GM21619 (cell line): ENCODE data around the gene TMEM131.

Experiments
- ATAC-seq: cut with Tn5 transposase; IDR thresholded peaks from one replicate; pipeline ENCODE4 v1.9.1; 2021; ENCODE audit not compliant: unreplicated experiment

The TMEM131 gene

DNA sequence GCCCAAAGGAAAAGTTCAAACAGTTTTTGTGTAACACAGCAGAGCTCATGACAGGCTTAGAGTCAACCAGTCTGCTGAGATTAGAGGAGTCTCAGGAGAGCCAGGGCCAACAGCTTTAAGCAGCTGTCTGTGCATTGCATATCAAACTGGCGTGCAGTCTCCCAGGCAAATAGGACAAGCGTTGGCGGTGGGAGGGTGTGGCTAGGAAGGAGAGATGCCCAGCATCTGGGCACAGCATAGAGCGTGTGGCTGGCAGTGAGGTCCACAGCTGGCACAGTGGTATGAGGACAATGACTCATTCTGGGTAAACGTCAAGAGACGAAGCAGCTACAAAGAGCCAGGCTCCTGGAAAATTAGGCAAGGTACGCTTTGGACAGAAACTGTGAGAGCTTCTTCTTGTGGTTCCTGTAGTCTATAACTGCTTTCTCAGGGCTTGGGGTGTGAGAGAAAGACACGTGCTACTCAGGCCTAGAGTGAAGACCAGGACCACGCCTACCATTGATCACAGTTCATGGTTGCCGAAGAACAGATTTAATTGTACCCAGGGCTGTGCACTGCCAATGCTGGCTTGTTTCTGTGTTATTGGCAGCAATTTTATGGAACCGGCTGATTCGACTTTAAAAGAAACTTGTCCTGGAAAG is 267.5 kb downstream of the TMEM131 start:
- ATAC-seq = no peak

DNA sequence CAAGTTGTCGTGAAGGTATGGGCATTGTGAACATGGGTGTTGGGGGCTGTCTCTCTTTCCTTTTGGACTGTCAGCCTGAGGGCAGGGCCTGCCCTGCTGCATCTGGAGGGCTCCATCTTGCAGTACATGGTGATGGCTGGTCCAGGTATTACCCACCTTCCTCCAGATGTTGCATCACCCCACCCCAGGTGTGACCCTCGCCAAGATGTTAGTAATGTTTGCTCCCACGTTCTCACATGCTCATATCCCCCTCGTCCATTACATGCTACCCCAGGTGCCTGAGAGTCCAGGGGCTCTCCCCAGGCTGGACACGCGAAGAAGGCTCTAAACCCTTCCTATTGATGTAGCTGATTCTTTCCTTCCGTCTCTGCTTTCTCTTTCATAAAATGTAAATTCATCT is 268.5 kb downstream of the TMEM131 start:
- no peak for ATAC-seq

DNA sequence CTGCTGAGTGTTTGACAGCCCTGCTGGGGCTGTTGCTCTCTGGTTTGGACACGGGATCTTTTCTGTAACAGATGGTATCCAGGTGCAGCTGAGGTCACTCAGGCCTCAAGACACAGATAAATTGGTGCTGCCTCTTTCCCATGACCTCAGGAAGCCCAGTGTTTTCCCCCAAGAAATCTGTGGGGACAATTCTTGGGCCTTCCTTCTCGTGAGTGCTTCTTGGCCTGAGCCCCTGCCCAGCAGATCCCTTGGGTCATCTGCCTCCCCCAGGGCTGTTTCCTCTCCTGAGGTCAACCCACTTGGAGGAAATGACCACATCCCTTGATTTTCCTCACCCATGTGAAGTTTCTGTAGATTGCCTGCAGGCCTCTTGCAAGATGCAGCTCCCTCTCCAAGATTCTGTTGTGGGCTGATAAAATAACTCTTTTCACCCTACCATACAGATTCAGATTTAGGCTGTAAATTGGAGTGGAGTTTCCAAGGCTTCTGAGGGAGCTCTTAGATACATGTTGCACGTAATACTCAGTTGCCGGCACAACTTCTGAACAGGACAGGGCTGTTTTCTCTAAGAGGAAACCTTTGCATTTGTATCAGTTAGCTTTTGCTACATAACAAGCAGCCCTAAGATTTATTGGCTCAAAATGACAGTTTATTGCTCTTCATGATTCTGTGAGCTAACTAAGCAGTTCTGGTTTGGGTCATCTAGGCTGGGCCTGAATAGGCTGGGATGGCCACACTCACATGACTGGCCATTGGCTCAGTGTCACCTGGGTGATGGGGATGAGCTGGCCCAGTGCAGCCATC is 269.3 kb downstream of the TMEM131 start:
- ATAC-seq = no peak

DNA sequence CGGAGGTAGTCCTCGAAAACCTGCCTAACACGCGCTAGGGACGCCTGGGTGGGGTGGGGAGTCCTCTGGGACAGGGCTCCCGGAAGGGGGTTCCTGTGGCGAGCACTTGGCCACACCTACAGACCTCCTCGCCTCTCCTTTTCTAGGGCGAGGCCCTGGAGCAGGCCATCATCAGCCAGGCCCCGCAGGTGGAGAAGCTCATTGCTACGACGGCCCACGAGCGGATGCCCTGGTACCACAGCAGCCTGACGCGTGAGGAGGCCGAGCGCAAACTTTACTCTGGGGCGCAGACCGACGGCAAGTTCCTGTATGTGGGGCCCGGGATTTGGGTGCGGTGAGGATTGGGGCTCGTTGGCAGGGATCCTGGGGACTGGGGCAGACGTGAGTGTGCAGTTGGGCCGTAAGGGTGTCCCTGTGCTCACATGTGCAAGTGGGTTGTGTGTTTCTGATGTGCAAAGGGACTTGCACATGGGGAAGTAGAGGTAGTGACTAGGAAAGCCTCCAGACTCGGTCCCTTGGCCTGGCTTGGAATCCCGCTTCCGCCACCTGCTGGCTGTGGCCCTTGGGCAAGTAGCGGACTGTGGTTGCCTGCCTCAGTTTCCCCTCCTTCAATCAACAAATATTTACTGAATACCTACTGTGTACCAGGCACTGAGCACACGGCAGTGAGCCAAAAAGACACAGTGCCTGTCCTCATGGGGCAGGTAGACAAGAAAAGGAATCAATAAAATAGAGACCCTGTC is 270.6 kb downstream of the TMEM131 start:
- no peak for ATAC-seq

DNA sequence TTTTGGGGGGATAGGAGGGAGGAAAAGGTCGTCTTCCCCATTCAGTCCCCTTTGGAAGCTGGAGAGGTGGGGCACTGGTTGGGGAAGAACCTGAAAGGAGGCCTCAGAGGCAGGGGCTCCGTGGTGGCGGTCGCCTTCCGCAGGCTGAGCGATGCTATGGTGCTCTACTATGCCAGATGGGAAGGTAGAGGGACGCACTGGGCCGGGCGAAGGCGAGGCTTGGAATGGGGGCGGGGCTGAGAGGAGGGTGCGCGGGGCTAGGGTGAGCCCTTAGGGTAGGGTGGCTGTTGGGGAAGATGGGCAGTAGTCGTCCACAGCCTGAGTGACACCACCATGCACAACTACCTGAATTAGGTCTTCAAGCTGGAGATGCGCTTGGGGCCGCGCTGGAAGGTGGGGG is 271.2 kb downstream of the TMEM131 start:
- no peak for ATAC-seq

DNA sequence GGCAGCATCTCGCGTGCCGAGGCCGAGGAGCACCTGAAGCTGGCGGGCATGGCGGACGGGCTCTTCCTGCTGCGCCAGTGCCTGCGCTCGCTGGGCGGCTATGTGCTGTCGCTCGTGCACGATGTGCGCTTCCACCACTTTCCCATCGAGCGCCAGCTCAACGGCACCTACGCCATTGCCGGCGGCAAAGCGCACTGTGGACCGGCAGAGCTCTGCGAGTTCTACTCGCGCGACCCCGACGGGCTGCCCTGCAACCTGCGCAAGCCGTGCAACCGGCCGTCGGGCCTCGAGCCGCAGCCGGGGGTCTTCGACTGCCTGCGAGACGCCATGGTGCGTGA is 271.7 kb downstream of the TMEM131 start:
- ATAC-seq = no peak

DNA sequence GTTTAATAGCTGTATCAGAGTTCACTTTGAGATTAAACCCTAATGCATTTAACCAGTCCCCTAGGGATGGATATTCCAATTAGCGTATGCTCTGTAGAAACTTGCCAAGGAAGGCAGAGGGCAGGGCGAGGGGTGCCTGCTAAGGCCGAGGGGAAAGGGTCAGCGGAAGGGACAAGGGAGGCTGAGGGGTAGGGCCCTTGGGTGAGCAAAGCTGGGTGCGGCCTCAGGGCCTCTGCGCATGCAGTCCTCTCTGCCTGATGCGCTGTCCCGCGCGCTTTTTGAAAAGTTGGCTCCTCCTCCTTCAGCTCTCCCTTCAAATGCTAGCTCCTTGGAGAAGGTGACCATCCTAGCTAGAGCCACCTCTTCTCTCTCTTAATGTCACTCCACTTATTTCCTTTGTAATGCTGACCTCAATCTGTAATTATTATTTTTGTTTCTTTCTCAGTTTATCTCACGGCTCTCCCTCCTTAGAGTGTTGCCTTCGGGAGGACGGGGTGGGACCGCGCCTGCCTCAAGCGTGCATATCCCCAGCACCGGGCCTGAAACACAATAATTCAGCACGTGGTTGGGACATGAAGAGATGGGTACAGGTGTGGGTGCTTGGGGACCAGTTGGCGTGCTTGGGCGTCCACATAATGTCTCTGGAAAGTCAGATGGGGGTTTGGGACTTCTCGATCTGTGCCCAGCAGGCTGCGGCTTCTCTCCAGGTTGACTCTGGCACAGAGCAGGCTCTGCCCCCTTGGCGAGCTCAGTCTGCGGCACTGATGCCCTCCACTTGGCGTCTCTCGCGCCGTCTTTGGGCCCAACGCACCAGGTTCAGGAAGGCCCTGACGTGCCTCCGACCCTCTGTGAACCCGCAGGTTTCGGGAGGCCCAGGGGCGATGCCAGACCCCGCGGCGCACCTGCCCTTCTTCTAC is 272.3 kb downstream of the TMEM131 start:
- ATAC-seq = no peak

DNA sequence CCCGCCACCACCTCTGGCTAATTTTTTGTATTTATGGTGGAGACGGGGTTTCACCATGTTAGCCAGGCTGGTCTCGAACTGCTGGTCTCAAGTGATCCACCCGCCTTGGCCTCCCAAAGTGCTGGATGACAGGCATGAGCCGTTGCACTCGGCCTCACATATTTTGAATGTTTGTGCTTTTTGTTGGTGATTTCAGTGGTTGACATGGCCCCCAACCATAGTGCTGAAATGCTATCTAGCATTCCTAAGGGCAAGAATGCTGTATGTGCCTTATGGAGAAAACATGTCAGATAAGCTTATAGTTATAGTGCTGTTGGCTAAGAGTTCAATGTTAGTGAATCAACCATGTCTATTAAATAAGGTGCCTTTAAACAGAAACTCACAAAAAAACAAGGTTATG is 273.5 kb downstream of the TMEM131 start:
- ATAC-seq = no peak

DNA sequence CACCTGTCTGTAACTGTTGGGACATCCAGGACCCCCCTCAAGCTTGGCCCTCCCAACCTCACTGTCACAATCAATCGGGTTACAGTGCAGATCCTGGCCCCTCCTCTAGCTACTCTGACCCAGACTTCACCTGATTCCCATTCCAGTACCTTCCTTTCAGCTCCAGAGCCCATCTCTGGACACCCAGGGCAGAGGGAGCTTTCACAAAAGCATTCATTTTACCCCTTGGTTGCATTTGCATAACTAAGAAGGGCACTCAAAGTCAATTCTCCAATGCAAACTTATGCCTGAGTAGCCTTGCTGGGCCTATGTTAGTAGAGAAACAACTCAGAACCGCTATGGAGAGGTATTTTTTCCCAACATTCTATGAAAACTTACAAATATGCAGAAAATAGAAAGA is 275.0 kb downstream of the TMEM131 start:
- ATAC-seq = no peak

DNA sequence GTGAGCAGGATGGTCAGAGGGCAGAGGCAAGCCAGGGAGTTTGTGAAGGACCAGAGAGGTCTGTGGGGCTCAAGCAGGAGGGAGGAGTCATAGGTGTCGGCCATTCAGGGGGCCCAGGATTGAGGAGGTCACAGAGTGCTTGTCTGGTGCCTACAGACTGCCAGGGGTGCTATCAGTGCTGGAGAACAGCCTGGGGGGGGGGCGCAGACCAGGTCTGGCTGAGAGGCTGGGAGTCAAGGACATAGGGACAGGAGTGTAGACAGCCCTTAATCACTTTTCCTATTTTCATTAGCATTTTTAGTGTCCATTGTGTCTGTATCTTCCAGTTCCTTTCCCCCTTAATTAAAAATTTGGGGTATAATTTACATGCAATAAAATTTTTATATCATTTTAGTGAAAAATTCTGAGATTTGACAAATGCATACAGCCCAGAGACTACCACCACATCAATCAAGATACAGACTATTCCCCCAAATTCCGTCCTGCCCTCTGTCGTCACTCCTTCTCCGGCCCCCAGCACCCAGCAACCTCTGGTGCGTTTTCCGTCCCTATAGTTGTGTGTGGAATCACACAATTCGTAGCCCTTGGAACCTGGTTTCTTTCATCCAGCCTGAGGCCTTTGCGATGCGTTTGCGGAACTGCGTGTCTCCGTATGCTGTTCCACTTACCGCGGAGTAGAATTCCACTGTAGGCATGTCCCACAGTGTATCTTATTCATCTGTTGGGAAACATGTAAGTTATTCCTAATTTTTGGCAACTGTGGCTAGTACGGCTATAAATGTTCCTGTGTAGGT is 276.2 kb downstream of the TMEM131 start:
- ATAC-seq = no peak

DNA sequence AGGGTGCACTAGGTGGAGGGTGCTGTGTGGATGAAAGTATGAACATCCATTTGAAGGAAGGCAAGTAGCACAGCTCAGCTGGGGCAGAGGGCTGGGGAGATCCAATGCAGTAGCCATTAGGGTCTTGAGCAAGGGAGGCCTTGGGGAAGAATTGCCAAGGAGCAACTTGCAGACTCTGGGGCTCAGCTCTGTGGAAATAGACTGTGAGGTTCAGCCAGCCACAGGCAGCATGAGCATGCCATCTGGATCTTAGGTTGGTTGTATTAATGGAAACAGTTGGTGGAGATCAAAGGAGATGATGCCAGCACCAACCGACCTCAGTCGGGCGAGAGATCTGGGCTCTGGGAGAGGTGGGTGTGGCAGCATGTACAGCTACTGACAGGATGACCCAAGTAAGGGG is 276.8 kb downstream of the TMEM131 start:
- peak; percentile 24 for ATAC-seq

DNA sequence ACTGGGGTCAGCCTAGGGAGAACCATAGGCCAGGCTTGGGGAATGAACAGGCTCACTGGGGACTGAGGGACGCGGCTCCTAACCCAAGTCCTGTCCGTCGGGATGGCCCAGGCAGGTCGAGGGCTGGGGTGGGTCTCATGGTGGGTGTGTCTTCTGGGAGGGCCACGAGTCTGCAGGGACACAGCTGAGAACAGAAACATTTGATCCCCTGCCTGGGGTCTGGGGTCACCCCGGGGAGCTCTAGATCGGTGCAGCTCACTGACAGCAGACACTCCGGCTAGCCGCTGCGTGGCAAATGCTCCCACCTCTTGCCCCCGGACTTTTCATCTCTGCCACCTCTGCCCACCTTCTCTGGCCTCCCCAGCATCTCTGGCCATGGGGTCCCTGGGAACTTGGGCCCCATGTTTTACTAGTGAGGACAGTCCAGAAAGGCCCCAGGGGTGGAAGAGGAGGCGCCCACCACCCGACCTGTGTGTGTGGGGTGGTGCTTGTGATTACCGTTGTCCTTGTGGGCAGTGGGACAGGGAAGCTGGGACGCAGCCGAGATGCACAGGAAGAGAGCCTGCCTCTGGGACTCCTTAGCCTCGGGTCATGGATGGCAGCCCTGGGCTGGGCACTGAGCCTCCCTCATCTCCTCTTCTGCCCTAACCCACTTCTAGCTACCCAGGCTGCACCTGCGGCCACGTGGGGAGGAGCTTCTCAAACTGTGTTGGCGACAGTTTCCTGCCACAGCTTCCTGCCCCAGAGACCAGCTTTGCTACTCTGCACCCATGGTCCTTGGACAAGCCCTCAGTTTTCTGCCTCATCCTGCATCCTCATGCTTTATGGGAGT is 277.5 kb downstream of the TMEM131 start:
- ATAC-seq = peak; percentile 61

DNA sequence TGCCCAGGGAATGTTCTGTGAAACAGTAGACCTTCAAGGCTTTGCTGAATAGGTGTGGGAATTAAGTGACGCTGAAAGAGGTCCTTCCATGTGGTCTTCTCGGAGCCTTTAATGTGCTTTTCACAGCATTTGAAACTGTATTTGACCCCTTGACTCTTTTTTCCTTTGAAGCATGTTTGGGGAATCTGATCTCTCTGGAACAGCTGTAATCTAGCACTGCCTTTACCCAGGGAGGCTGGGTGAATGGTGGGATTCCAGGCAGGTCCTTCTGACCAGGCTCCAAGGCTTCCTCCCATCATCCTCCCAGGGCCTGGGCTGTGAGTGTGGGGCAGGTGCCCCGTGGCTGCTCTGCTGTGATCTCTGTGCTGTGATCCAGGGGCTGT is 278.1 kb downstream of the TMEM131 start:
- no peak for ATAC-seq

DNA sequence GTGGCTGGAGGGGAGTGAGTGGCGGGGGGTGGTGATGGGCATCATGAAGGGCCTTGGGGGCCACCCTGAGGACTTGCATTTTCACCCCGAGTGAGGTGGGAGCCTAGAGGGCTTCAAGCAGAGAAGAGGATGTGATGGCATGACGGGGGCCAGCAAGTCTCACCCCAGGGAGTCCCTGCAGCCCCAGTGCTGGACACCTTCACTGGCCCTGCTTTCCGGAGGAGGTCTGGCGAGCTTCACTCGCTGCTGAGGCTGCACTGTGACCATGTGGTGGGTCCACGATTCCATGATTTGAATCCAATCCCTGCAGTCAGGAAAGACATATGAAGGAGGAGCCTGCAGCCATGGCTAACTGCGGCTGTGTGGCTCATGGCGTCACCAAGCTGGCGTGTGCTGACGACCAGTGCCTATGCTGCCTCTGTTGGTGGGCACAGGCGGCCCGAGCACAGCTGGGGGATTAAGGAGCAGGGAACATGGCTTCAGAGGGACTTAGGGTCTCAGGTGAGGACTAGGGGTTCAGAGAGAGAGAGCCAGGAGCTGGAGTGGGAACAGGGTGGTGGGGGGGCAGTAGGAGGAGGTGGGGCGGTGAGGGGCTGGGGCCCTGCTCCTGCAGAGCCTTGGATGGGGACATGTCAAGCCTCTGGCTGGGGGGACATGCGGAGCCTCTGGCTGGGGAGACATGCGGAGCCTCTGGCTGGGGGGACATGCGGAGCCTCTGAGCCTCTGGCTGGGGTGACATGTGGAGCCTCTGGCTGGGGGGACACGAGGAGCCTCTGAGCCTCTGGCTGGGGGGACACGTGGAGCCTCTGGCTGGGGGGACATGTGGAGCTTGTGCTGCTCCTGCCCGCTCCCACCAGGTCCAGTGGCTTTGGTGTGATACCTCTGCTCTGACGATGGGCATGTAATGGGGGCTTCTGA is 278.8 kb downstream of the TMEM131 start:
- ATAC-seq = no peak

DNA sequence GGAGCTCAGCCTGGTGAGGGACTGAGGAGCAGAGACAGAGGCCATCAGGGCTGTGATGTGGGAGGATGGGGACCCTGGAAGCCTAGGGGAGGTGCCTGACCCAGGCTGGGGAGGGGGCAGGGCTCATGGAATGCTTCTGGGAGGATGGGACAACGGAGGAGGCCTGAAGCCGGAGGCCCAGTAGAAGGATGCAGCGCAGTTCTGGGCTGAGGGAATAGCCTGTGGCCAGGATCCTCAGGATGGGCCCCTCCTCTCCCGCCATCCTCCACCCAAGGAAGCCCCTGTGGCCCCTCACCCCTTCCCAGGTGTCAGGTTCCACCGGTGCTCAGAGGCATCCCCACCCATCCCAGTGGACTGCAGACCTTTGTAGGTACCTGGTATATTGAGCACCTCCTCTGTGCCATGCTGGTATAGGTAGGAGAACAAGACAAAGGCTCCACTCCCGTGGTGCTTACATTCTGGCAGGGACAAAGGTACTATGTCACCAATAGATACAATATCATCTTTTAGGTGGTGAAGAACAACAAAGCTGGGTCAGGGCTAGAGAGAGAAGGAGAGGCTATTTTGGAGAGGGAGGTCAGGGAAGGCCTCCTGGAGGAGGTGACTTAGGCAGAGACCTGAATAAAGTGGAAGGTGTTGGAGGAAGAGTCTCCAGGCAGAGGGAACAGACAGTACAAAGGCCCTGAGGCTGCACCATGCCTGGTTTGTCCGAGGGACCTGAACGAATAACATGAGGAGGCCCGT is 279.6 kb downstream of the TMEM131 start:
- ATAC-seq = no peak

DNA sequence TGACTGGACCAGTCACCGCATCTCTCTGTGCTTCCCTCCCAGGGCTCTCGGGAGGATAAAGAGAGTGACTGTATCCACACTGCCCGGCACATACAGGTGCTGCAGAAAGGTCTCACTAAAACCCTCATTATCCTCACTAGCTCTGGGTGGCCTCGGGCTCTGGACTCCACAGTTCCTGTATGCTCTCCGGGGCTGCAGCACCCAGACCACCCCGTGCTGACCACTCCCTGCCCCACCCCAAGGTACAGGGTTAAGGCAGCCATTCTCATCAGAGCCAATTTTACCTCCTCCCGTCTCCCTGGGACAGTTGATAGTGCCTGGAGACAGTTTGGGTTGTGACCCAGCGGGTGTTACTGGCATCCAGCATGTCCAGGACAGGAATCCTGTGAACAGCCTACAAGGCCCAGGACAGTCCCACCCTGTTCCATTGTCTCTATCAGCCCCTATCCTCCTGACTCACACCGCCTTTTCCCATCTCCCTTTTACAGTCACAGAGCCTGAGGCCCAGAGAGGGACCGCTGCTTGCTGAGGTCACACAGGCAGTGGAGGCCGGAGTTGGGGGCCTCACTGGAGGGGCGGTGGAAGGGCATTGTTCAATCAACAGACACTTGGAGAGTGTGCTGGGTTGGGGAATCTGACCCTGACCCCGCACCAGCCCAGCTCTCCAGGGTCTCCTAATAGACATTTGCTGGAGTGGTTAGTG is 280.6 kb downstream of the TMEM131 start:
- no peak for ATAC-seq
